CD4-positive, alpha-beta T cell treated with Interferon alpha-2 for 1 hour (primary cell): ENCODE measurements around the gene IFT88.

ENCODE experiments used
- DNase-seq, 2 donors: peaks; one replicate each; pipeline ENCODE4 v3.0.0-alpha.2; 2020 to 2022

The IFT88 gene

GRCh38 chr13:20566898-20567874 lies at the start of gene IFT88:
IFT88 (plus strand) TSS chr13:20567157; CDS start chr13:20574386, 7,229 bp downstream.
- peak; percentile 78 to 87 for DNase-seq

GRCh38 chr13:20518660-20519100 lies 48.3 kb upstream of the IFT88 start:
- DNase-seq, result no peak

GRCh38 chr13:20519875-20520274 lies 47.1 kb upstream of the IFT88 start:
- DNase-seq, result no peak

GRCh38 chr13:20521364-20522115 lies 45.4 kb upstream of the IFT88 start:
- no peak for DNase-seq

GRCh38 chr13:20525144-20525600 lies 41.8 kb upstream of the IFT88 start:
- DNase-seq, result peak in 1 of 2 donors; percentile 23

- peak; percentile 68 to 80 for DNase-seq
These were observed 41.1 kb upstream of the IFT88 start, which contains the start of gene CRYL1 for GRCh38 chr13:20525601-20526544. CRYL1 (minus strand) TSS chr13:20525857; CDS start chr13:20525794, 63 bp downstream.

- DNase-seq, result peak in 1 of 2 donors; percentile 4
These were observed 40.3 kb upstream of the IFT88 start for GRCh38 chr13:20526664-20527063.

GRCh38 chr13:20528452-20528851 lies 38.5 kb upstream of the IFT88 start:
- no peak for DNase-seq

- DNase-seq, result no peak
These were observed 32.8 kb upstream of the IFT88 start for GRCh38 chr13:20534038-20534608.

GRCh38 chr13:20536992-20537391 lies 30.0 kb upstream of the IFT88 start:
- DNase-seq, result no peak

GRCh38 chr13:20544201-20544923 lies 22.6 kb upstream of the IFT88 start:
- DNase-seq, result no peak

- peak in 1 of 2 donors; percentile 8 for DNase-seq
These were observed 20.4 kb upstream of the IFT88 start for GRCh38 chr13:20546556-20546955.

- no peak for DNase-seq
These were observed 19.5 kb upstream of the IFT88 start for GRCh38 chr13:20547479-20547908.

GRCh38 chr13:20550799-20551198 lies 16.2 kb upstream of the IFT88 start:
- no peak for DNase-seq

- no peak for DNase-seq
These were observed 13.6 kb upstream of the IFT88 start for GRCh38 chr13:20553311-20553710.

- no peak for DNase-seq
These were observed 8.0 kb upstream of the IFT88 start for GRCh38 chr13:20558982-20559381.

GRCh38 chr13:20559659-20560356 lies 7.1 kb upstream of the IFT88 start:
- no peak for DNase-seq

- no peak for DNase-seq
These were observed 5.2 kb upstream of the IFT88 start for GRCh38 chr13:20561741-20562140.

- no peak for DNase-seq
These were observed 1.7 kb upstream of the IFT88 start for GRCh38 chr13:20565115-20565736.

- no peak for DNase-seq
These were observed 474 bp upstream of the IFT88 start for GRCh38 chr13:20566468-20566897.
